ENCODE measurements around the gene TUSC7. TPM values are rescaled to one million over a fixed set of nuclear protein-coding genes. Genes with fewer than 3 reads are reported as not detected.

The TUSC7 gene
- total and polyA plus RNA-seq, 12 donors, result not detected

DNA sequence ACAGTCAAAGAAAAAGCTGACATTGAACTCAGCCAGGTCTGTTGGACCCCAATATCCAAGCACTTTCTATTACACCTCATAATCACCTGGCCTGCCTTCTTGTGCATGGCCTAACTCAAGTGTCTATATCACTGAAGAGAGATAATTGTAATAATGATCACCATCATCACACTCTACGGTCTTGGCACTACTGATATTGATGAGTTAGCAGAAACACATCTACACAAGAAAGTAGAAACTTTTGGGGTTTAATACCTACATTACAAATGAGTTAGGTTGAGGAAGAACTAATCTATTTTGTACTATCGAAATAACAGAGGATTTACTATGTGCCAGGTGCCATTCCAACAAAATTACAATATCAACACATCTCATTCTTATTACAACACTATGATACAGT is 30.7 kb downstream of the TUSC7 start:
- Histone ChIP-seq H3K27me3 (peaks cover 0 to 13% (median 0%) of the 10 kb centered on the region in 7 donors), H3K27ac (no peak overlapping the region), H3K36me3 (no peaks in the 10 kb centered on the region), H3K4me1 (no peaks in the 10 kb centered on the region), H3K4me3 (no peak overlapping the region), H3K9me3 (no peaks in the 10 kb centered on the region)
- intact Hi-C loops (cut with DNase I), result no loop called here
- TF ChIP-seq, protein P1, sequence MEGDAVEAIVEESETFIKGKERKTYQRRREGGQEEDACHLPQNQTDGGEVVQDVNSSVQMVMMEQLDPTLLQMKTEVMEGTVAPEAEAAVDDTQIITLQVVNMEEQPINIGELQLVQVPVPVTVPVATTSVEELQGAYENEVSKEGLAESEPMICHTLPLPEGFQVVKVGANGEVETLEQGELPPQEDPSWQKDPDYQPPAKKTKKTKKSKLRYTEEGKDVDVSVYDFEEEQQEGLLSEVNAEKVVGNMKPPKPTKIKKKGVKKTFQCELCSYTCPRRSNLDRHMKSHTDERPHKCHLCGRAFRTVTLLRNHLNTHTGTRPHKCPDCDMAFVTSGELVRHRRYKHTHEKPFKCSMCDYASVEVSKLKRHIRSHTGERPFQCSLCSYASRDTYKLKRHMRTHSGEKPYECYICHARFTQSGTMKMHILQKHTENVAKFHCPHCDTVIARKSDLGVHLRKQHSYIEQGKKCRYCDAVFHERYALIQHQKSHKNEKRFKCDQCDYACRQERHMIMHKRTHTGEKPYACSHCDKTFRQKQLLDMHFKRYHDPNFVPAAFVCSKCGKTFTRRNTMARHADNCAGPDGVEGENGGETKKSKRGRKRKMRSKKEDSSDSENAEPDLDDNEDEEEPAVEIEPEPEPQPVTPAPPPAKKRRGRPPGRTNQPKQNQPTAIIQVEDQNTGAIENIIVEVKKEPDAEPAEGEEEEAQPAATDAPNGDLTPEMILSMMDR (IDR thresholded peaks at IDR 0.05), result no peak
- ATAC-seq (no peak), DNase-seq (no peak)
- 75 to 80% methylated on average over 2 of the region's 2 CpGs for WGBS, 2 donors

GRCh38 chr3:116741467-116741866 is 31.9 kb downstream of the TUSC7 start:
- ATAC-seq (no peak), DNase-seq (no peak)
- Histone ChIP-seq H3K36me3 (no peaks in the 10 kb centered on the region), H3K27me3 (peaks cover 0 to 13% (median 0%) of the 10 kb centered on the region in 7 donors), H3K9me3 (no peaks in the 10 kb centered on the region), H3K4me3 (no peak overlapping the region), H3K4me1 (no peaks in the 10 kb centered on the region), H3K27ac (no peak overlapping the region)
- WGBS, 2 donors, result 9 to 20% methylated on average over 1 of the region's 1 CpG
- intact Hi-C loops (cut with DNase I), result no loop called here
- TF ChIP-seq, protein P1 (IDR thresholded peaks at IDR 0.05), result no peak

DNA sequence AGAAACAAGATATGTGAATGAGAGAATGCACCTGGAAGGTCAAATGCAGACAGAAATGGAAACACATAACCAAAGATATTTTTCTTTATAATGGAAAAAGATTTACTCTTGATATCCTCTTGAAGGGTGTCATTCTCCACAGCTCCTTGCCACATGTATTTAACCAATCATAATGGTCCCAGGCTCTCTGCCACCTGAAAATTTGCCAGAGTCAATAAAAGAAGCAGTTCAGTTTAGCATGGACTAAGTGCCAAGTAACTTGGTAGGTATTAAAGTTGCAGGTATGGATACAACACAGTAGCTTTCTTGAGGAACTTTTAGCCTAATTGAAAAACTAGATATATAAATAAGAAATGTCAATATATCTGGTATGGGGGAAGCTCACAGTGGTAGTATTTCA is 33.5 kb downstream of the TUSC7 start:
- intact Hi-C loops (cut with DNase I), result no loop called here
- H3K27ac ChIP-seq, result no peak overlapping the region
- no peak for ATAC-seq
- no peaks in the 10 kb centered on the region for H3K4me1 ChIP-seq
- TF ChIP-seq, protein P1 (IDR thresholded peaks at IDR 0.05), result no peak
- H3K36me3 ChIP-seq, result no peaks in the 10 kb centered on the region
- DNase-seq, result no peak
- peaks cover 0 to 13% (median 0%) of the 10 kb centered on the region in 7 donors for H3K27me3 ChIP-seq
- no peak overlapping the region for H3K4me3 ChIP-seq
- H3K9me3 ChIP-seq, result no peaks in the 10 kb centered on the region

DNA sequence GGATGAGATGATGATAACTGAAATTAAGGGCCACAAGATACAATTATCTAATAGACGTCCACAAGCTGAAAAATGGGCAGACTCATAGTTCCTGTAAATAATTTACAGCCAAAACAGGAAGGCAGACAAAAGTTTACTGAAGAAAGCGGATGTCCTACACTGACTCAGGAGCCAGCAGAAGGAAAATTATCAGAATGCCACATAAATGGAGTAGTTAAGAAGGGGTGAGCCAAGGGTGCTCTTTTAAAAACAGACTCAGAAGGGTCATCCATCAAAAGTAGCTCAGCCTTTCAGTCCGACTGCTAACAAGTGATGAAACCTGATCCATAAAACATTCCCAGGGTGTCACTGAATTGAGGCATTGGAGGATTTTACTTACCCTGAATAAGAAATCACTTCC is 39.8 kb downstream of the TUSC7 start:
- H3K27ac ChIP-seq, result no peak overlapping the region
- DNase-seq, result no peak
- H3K27me3 ChIP-seq, result no peaks in the 10 kb centered on the region
- no peaks in the 10 kb centered on the region for H3K4me1 ChIP-seq
- ATAC-seq, result no peak
- no peak overlapping the region for H3K4me3 ChIP-seq
- TF ChIP-seq, protein P1 (IDR thresholded peaks at IDR 0.05), result no peak
- no peaks in the 10 kb centered on the region for H3K9me3 ChIP-seq
- intact Hi-C loops (cut with DNase I), result no loop called here
- no peaks in the 10 kb centered on the region for H3K36me3 ChIP-seq
- WGBS, 2 donors, result 16 to 18% methylated on average over 3 of the region's 3 CpGs
